ENCODE data around the gene RCC1.
A peak's percentile ranks its signal among the peaks of the same experiment; 100 is the strongest.
"Not testable (repeated sequence)": the region's sequence is repeated elsewhere in the genome, so short reads cannot be mapped to it uniquely, and the experiment has no call there.

Gene RCC1

GRCh38 chr1:28545246-28545628 lies 39.4 kb downstream of the RCC1 start:
- DNase-seq (ENCODE audit: low read depth, low spot score) = no peak

GRCh38 chr1:28548318-28548717 lies 42.5 kb downstream of the RCC1 start:
- no peak for DNase-seq (ENCODE audit: low read depth, low spot score)

- DNase-seq (ENCODE audit: low read depth, low spot score) = no peak
These were observed 45.5 kb downstream of the RCC1 start for GRCh38 chr1:28551381-28551780.

- peak; percentile 98 for DNase-seq (ENCODE audit: low read depth, low spot score)
These were observed 47.2 kb downstream of the RCC1 start, which contains the start of gene TRNAU1AP for GRCh38 chr1:28552758-28553663. TSS of gene TRNAU1AP (plus strand) at chr1:28553085. CDS start at chr1:28553111, 26 bp downstream.

GRCh38 chr1:28560886-28561285 lies 55.0 kb downstream of the RCC1 start:
- no peak for DNase-seq (ENCODE audit: low read depth, low spot score)

GRCh38 chr1:28564310-28564709 lies 58.5 kb downstream of the RCC1 start:
- DNase-seq (ENCODE audit: low read depth, low spot score) = no peak

GRCh38 chr1:28565040-28565439 lies 59.2 kb downstream of the RCC1 start:
- no peak for DNase-seq (ENCODE audit: low read depth, low spot score)

GRCh38 chr1:28565726-28566125 lies 59.9 kb downstream of the RCC1 start:
- DNase-seq (ENCODE audit: low read depth, low spot score) = no peak

GRCh38 chr1:28566931-28567330 lies 61.1 kb downstream of the RCC1 start:
- no peak for DNase-seq (ENCODE audit: low read depth, low spot score)

- DNase-seq (ENCODE audit: low read depth, low spot score) = no peak
These were observed 66.1 kb downstream of the RCC1 start for GRCh38 chr1:28571911-28572310.

GRCh38 chr1:28572891-28573290 lies 67.0 kb downstream of the RCC1 start:
- DNase-seq (ENCODE audit: low read depth, low spot score) = not testable (repeated sequence)

- DNase-seq (ENCODE audit: low read depth, low spot score) = no peak
These were observed 67.7 kb downstream of the RCC1 start for GRCh38 chr1:28573564-28573963.

GRCh38 chr1:28577052-28577678 lies 71.3 kb downstream of the RCC1 start:
- DNase-seq (ENCODE audit: low read depth, low spot score) = peak; percentile 28

GRCh38 chr1:28577738-28578536 lies 72.1 kb downstream of the RCC1 start:
- no peak for DNase-seq (ENCODE audit: low read depth, low spot score)

- DNase-seq (ENCODE audit: low read depth, low spot score) = no peak
These were observed 72.9 kb downstream of the RCC1 start for GRCh38 chr1:28578696-28579218.

GRCh38 chr1:28579401-28579800 lies 73.6 kb downstream of the RCC1 start:
- no peak for DNase-seq (ENCODE audit: low read depth, low spot score)

GRCh38 chr1:28580722-28581530 lies 75.1 kb downstream of the RCC1 start:
- peak; percentile 56 for DNase-seq (ENCODE audit: low read depth, low spot score)

GRCh38 chr1:28581531-28582247 lies 75.8 kb downstream of the RCC1 start:
- DNase-seq (ENCODE audit: low read depth, low spot score) = peak; percentile 98

- no peak for DNase-seq (ENCODE audit: low read depth, low spot score)
These were observed 76.4 kb downstream of the RCC1 start for GRCh38 chr1:28582248-28582615.
